ENCODE measurements around the gene RNF220. TPM values are rescaled to one million over a fixed set of nuclear protein-coding genes. Genes with fewer than 3 reads are reported as not detected.
A peak's percentile ranks its signal among the peaks of the same experiment; 100 is the strongest.

Gene RNF220
- total and polyA plus RNA-seq, 9 of the 15 experiments (the other 6 are each of a cell fraction or from before 2014, with no cell fraction given): 5.1 to 117 (median 66.9) TPM

- H3K27me3 ChIP-seq (ENCODE audit: control insufficient read depth in 2 of 2, insufficient read depth in 2 of 2, low read length in 2 of 2): no peaks in the 10 kb centered on the region
- no peak overlapping the region for H3K27ac ChIP-seq (ENCODE audit: extremely low read depth, low read depth, low read length)
- 97% methylated on average over 2 of the region's 2 CpGs for WGBS (ENCODE audit: insufficient coverage, low coverage, missing lambda C conversion rate)
- intact Hi-C loops (cut with micrococcal nuclease): no loop called here
- no peak for DNase-seq (ENCODE audit: extremely low read depth in 1 of 4, low spot score in 3 of 4)
- no peak overlapping the region for H3K4me2 ChIP-seq (ENCODE audit: insufficient read depth, low read length)
- TF ChIP-seq SUPT5H (IDR thresholded peaks at IDR 0.05): 0 out of 2 replicates have a peak, but pooled peaks have one; percentile 23
- no peak for TF ChIP-seq TRIM25 (IDR thresholded peaks at IDR 0.05; ENCODE audit: borderline replicate concordance)
- no peak for FAIRE-seq
- H3K9ac ChIP-seq (ENCODE audit: insufficient read depth in 1 of 2, low read depth in 2 of 2, low read length in 2 of 2): peak overlapping the region in 1 of 2 experiments; percentile 79; a peak in 1 of 4 replicates
- ChIA-PET CTCF (ENCODE audit: low intra/inter-chr PET ratio) (no interaction called here), POLR2A (interaction anchor here (0.5 to 21.3 kb wide), 11 partner anchors 3 to 1284 kb away, joined by 3 to 328 read pairs (median 4); partner anchors contain the start of genes ARMH1 and TMEM53)
- peaks cover 96% of the 10 kb centered on the region for H3K36me3 ChIP-seq (ENCODE audit: control insufficient read depth, insufficient read depth, low read length)
- peaks cover 18 to 24% of the 10 kb centered on the region in 2 experiments; a peak in 4 of 5 replicates for H3K4me1 ChIP-seq (replicated peaks in 1 of 2; ENCODE audit: control insufficient read depth in 2 of 2, insufficient read depth in 2 of 2, low read length in 2 of 2)
- H3K9me3 ChIP-seq (replicated peaks; ENCODE audit: control insufficient read depth, insufficient read depth, low read depth, low read length): no peaks in the 10 kb centered on the region
- in situ Hi-C loops (cut with MboI): no loop called here
- H3K9me1 ChIP-seq (ENCODE audit: control insufficient read depth, insufficient read depth, low read length): peaks cover 5% of the 10 kb centered on the region
- peaks cover 4% of the 10 kb centered on the region; the same call in 1 of the 3 replicates for H3K79me2 ChIP-seq (ENCODE audit: control insufficient read depth, insufficient read depth, low read length)
- H4K20me1 ChIP-seq (replicated peaks; ENCODE audit: control insufficient read depth, insufficient read depth, low read length): peaks cover 5% of the 10 kb centered on the region; the same call in 1 of the 2 replicates
- no peak for ATAC-seq
- BruUV-seq (replicated peaks): no TSS peak
- no peak overlapping the region for H3K4me3 ChIP-seq
- no peak overlapping the region for H2AFZ ChIP-seq (ENCODE audit: low read depth, low read length)
Observed at GRCh38 chr1:44642255-44642654, 237.2 kb downstream of the RNF220 start.

DNA sequence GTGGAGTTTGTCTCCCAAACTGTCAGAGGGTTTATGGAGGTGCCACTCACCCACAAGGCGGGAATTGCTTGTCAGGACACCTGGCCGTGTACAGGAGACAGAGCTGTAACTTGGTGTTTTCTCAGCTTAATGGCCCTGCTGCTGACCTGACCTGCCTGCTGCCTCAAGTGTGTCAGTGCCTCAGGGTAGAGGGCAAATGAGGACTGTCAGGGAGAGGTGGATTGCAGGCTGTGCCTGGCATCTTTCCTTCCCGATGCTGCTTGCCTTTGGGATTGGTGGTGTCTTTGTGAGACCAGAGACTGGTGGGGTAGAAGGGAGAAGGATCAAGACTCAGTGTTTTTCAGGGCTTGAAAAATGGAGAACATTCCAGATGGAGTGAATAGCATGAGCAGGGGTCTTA lies 237.9 kb downstream of the RNF220 start:
- Histone ChIP-seq H4K20me1 (replicated peaks; ENCODE audit: control insufficient read depth, insufficient read depth, low read length) (peaks cover 5% of the 10 kb centered on the region; the same call in 1 of the 2 replicates), H3K36me3 (ENCODE audit: control insufficient read depth, insufficient read depth, low read length) (peaks cover 98% of the 10 kb centered on the region), H3K4me3 (no peak overlapping the region), H3K79me2 (ENCODE audit: control insufficient read depth, insufficient read depth, low read length) (peaks cover 4% of the 10 kb centered on the region; the same call in 1 of the 3 replicates), H2AFZ (ENCODE audit: low read depth, low read length) (no peak overlapping the region), H3K27ac (ENCODE audit: extremely low read depth, low read depth, low read length) (no peak overlapping the region), H3K9ac (ENCODE audit: insufficient read depth in 1 of 2, low read depth in 2 of 2, low read length in 2 of 2) (peak overlapping the region in 1 of 2 experiments; percentile 79; a peak in 1 of 4 replicates), H3K4me2 (ENCODE audit: insufficient read depth, low read length) (no peak overlapping the region), H3K4me1 (replicated peaks in 1 of 2; ENCODE audit: control insufficient read depth in 2 of 2, insufficient read depth in 2 of 2, low read length in 2 of 2) (peaks cover 12 to 17% of the 10 kb centered on the region in 2 experiments; a peak in 4 of 5 replicates), H3K27me3 (ENCODE audit: control insufficient read depth in 2 of 2, insufficient read depth in 2 of 2, low read length in 2 of 2) (no peaks in the 10 kb centered on the region), H3K9me3 (replicated peaks; ENCODE audit: control insufficient read depth, insufficient read depth, low read depth, low read length) (no peaks in the 10 kb centered on the region), H3K9me1 (ENCODE audit: control insufficient read depth, insufficient read depth, low read length) (peaks cover 5% of the 10 kb centered on the region)
- TF ChIP-seq ZC3H11A (IDR thresholded peaks at IDR 0.05; ENCODE audit: low read depth, low read length) (no peak), ETS2 (tag; IDR thresholded peaks at IDR 0.05; ENCODE audit: borderline replicate concordance, poor library complexity, severe bottlenecking) (no peak), ZNF75A (CRISPR knock-in tag; IDR thresholded peaks at IDR 0.05) (no peak), SLC30A9 (CRISPR knock-in tag; IDR thresholded peaks at IDR 0.05) (no peak), BCL6 (CRISPR knock-in tag; IDR thresholded peaks at IDR 0.05) (no peak), ADNP (tag; IDR thresholded peaks at IDR 0.05) (no peak), DDX20 (tag; IDR thresholded peaks at IDR 0.05; ENCODE audit: low read depth) (no peak), JUNB (CRISPR knock-in tag; conservative IDR thresholded peaks at IDR 0.05) (no peak), ZFP30 (CRISPR knock-in tag; IDR thresholded peaks at IDR 0.05; ENCODE audit: borderline replicate concordance) (no peak)
- 88% methylated on average over 3 of the region's 3 CpGs for WGBS (ENCODE audit: insufficient coverage, low coverage, missing lambda C conversion rate)
- CTCF ChIA-PET (ENCODE audit: low intra/inter-chr PET ratio): no interaction called here
- FAIRE-seq: no peak
- POLR2A ChIA-PET: interaction anchor here (0.5 to 21.3 kb wide), 7 partner anchors 2 to 54 kb away, joined by 3 to 328 read pairs (median 4); partner anchors contain the start of genes ARMH1 and TMEM53
- intact Hi-C loops (cut with micrococcal nuclease) (no loop called here), in situ Hi-C loops (cut with MboI) (no loop called here)
- no TSS peak for BruUV-seq (replicated peaks)
- no peak for DNase-seq (ENCODE audit: extremely low read depth in 1 of 4, low spot score in 3 of 4)
- ATAC-seq: no peak

All from K562 (cell line).